Kidney (tissue), 14 donors: ENCODE results near the gene PPP1R26. TPM values are rescaled to one million over a fixed set of nuclear protein-coding genes. Genes with fewer than 3 reads are reported as not detected.

Experiments used
- DNase-seq, 5 donors: peaks; one replicate each; pipeline ENCODE4 v3.0.0-alpha.2; 2013 to 2020
- FAIRE-seq: peaks from 2 replicates; lab custom pipeline; 2012; peaks lifted over from hg19 to GRCh38; lab: Jason Lieb, UNC
- H3K27ac ChIP-seq, 2 donors: one replicate each; pipeline ENCODE4 v1.7.0; 2013; ENCODE audit warnings: low read depth in 2 of 2, low read length in 2 of 2, inconsistent platforms in 1 of 2
- H3K27me3 ChIP-seq: one replicate; pipeline ENCODE4 v1.7.1; 2013; ENCODE audit warnings: low read length, inconsistent platforms; ENCODE audit not compliant: control insufficient read depth, insufficient read depth
- H3K36me3 ChIP-seq, 3 donors: one replicate each; pipeline versions ENCODE4 v1.7.0 to v1.7.1; 2013; ENCODE audit warnings: low read length in 3 of 3, control low read depth in 1 of 3, inconsistent platforms in 1 of 3; ENCODE audit not compliant: insufficient read depth in 3 of 3, control insufficient read depth in 2 of 3
- H3K4me1 ChIP-seq, 3 donors: one replicate each; pipeline versions ENCODE4 v1.7.0 to v1.7.1; 2013; ENCODE audit warnings: low read length in 3 of 3, inconsistent platforms in 1 of 3, low read depth in 1 of 3; ENCODE audit not compliant: control insufficient read depth in 2 of 3, insufficient read depth in 2 of 3
- H3K4me3 ChIP-seq, 3 donors: one replicate each; pipeline versions ENCODE4 v1.7.0 to v1.8.1; 2013; ENCODE audit warnings: low read length in 3 of 3, control low read depth in 1 of 3, inconsistent platforms in 1 of 3
- H3K9ac ChIP-seq, 3 donors: one replicate each; pipeline versions ENCODE4 v1.7.0 to v1.7.1; 2013; ENCODE audit warnings: low read length in 3 of 3, control low read depth in 1 of 3, inconsistent platforms in 1 of 3
- H3K9me3 ChIP-seq, 3 donors: one replicate each; pipeline versions ENCODE4 v1.7.0 to v1.7.1; 2013; ENCODE audit warnings: low read length in 3 of 3, control low read depth in 1 of 3, inconsistent platforms in 1 of 3; ENCODE audit not compliant: control insufficient read depth in 2 of 3, insufficient read depth in 1 of 3
- intact Hi-C: fragments of 100-400 bp; cut with DNase I; formaldehyde crosslinking; loops from one replicate; pipeline ENCODE4 v1.11.1; 2022
- polyA plus RNA-seq: library from polyadenylated mRNA; stranded (reverse); fragments of 350-450 nt; fragmentation: Illumina TruSeq; extraction: RNeasy Lipid Tissue Mini Kit (QIAGEN cat#74804); gene quantifications from one replicate; pipeline ENCODE4 v1.2.3, GENCODE V29; 2014; ENCODE audit warnings: low read depth, low replicate concordance; ENCODE audit not compliant: insufficient read depth
- total RNA-seq: library from RNA; stranded (reverse); fragmentation: NEBNext Ultra II Directional; extraction: Animal tissue kit (Norgen Biotek cat#: 25700); gene quantifications from one replicate; pipeline ENCODE4 v1.2.1, GENCODE V29; 2021
- TF ChIP-seq, protein P1 (sequence below): IDR thresholded peaks from 3 replicates; pipeline ENCODE4 v1.5.1; 2012; ENCODE audit warnings: mild to moderate bottlenecking, moderate library complexity, borderline replicate concordance; ENCODE audit not compliant: insufficient read depth; ENCODE audit errors: extremely low read depth
- donor health status: control.
- donor health status: control.
- donor health status: control.
- donor health status: control.
- donor health status: control.
- donor health status: DM: yes; HTN: yes; CAD: no.
- donor health status: Normal renal cell carcinoma (clear cell type).

The PPP1R26 gene
- total and polyA plus RNA-seq, 2 donors from 2014 or later = 10.2 to 22.0 TPM

DNA sequence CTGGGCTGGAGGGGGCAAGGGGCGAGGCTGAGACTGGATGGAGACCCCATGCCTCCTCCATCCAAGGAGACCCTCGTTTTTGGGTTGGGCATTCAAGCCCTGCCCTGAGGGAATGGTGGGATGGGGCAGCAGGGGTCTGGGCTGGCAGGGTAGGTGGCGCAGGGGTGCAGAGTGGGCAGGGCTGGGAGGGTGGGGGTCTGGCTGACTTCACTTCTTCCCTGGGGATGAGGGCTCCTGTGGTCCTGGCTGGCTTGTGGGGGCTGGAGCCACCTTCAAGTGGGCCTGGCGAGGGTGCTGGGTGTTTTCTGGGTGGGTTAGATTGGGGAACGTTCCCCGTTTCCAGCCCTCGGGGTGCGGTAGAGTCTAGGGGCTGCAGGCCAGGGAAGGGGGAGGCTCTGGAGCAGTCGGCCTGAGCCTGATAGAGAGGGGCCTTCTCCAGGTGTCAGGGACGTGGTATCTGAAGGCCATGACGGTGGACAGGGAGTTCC, 42.1 kb downstream of the PPP1R26 start:
- DNase-seq (no peak), FAIRE-seq (no peak)
- Histone ChIP-seq H3K9me3 (no peaks in the 10 kb centered on the region), H3K36me3 (no peaks in the 10 kb centered on the region), H3K9ac (no peak overlapping the region), H3K4me1 (no peaks in the 10 kb centered on the region), H3K4me3 (no peak overlapping the region), H3K27ac (no peak overlapping the region), H3K27me3 (no peaks in the 10 kb centered on the region)
- TF ChIP-seq, protein P1, sequence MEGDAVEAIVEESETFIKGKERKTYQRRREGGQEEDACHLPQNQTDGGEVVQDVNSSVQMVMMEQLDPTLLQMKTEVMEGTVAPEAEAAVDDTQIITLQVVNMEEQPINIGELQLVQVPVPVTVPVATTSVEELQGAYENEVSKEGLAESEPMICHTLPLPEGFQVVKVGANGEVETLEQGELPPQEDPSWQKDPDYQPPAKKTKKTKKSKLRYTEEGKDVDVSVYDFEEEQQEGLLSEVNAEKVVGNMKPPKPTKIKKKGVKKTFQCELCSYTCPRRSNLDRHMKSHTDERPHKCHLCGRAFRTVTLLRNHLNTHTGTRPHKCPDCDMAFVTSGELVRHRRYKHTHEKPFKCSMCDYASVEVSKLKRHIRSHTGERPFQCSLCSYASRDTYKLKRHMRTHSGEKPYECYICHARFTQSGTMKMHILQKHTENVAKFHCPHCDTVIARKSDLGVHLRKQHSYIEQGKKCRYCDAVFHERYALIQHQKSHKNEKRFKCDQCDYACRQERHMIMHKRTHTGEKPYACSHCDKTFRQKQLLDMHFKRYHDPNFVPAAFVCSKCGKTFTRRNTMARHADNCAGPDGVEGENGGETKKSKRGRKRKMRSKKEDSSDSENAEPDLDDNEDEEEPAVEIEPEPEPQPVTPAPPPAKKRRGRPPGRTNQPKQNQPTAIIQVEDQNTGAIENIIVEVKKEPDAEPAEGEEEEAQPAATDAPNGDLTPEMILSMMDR = no peak
- intact Hi-C loops = no loop called here

DNA sequence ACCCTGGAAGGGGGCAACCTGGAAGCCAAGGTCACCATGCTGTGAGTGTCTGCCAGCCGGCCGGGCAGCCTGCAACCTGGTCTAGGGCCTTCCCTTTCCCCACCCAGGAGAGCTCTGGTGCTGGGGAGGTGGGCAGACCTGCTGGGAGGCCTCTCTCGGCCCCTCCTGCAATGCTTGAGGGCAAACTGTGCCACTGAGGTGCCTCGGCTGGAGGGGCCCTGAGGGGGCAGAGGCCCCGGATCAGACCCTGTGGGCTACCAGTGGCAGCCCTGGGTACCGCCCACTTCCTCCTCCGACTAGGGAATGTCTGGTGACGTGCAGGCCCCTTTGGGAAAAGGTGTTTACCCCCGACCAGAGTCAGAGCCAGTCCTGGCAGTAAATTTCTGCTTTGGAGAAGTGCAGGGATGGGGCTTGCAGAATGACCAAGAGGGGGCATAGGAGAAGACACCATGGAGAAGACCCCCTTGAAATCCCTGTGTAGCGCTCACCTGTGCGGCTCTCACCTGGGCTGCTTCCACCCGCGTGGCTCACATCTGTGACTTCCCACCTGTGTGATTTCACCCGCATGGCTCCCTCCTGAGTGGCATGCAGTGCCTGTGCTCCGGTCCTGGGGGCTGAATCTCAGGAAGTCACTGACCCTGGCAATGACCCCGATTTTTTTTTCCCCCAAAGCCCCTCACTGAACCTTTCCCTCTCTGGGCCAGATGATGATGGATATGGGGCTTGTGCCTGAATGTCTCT, 42.7 kb downstream of the PPP1R26 start:
- DNase-seq = no peak
- intact Hi-C loops = no loop called here

DNA sequence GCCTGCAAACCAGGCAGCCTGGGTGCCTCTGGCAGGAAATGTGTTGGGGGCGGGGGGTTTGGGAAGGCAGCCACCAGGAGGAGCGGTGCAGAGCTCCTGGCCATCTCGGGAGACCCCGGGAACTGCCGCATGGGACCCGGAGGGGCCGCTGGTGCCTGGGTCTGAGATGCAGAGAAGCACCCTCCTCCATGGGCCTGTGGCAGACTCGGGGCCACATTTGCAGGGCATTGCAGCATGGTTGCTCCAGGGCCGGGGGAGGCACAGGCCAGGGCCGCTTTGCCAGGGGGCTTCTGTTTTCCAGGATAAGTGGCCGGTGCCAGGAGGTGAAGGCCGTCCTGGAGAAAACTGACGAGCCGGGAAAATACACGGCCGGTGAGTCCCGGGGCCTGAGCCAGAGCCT, 43.3 kb downstream of the PPP1R26 start:
- no peak overlapping the region for H3K4me3 ChIP-seq
- intact Hi-C loops = no loop called here
- no peaks in the 10 kb centered on the region for H3K27me3 ChIP-seq
- TF ChIP-seq, protein P1 = no peak
- no peaks in the 10 kb centered on the region for H3K4me1 ChIP-seq
- no peak overlapping the region for H3K9ac ChIP-seq
- no peaks in the 10 kb centered on the region for H3K9me3 ChIP-seq
- FAIRE-seq (no peak), DNase-seq (no peak)
- no peak overlapping the region for H3K27ac ChIP-seq
- H3K36me3 ChIP-seq = no peaks in the 10 kb centered on the region

More for the DNA sequence above, 42.7 kb downstream of the PPP1R26 start:
- no peak for FAIRE-seq
- no peaks in the 10 kb centered on the region for H3K36me3 ChIP-seq
- TF ChIP-seq, protein P1 = no peak
- H3K9ac ChIP-seq = no peak overlapping the region
- no peaks in the 10 kb centered on the region for H3K9me3 ChIP-seq
- H3K4me1 ChIP-seq = no peaks in the 10 kb centered on the region
- no peak overlapping the region for H3K4me3 ChIP-seq
- no peaks in the 10 kb centered on the region for H3K27me3 ChIP-seq
- H3K27ac ChIP-seq = no peak overlapping the region
